HFF-Myc (cell line): ENCODE data around the gene STEAP3.

ENCODE experiments used
- DNase-seq: peaks from one replicate; pipeline ENCODE4 v3.0.0-alpha.2; 2011; ENCODE audit warnings: low read depth; ENCODE audit errors: extremely low read depth
- H3K4me3 ChIP-seq: replicated peaks from 2 replicates; pipeline ENCODE4 v1.5.1; 2011; ENCODE audit warnings: low read depth, mild to moderate bottlenecking, control low read depth, low read length
- CTCF ChIP-seq: IDR thresholded peaks from 2 replicates; pipeline ENCODE4 v1.5.1; 2012; ENCODE audit warnings: mild to moderate bottlenecking, low read depth, low read length, control low read depth; ENCODE audit errors: missing control alignments

STEAP3 gene

DNA sequence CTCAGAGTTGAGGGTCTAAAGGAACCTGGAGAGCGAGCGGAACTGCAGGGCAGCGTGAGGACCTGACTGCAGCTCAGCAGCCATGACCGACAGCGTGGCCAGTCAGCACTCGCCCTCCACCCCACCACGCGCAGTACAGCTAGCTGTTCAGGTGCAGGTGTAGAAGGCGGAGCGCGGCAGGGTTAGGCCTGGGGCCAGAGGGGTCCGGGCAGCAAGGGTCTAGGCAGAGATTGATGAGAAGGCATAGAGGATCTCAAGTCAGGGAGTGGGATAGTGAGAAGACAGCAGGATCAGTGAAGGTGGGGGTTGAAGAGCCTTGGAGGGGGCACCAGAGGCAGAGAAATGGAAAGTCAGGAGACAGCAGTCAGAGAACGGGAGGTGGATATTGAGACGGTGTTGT lies 71.0 kb downstream of the STEAP3 start:
- no peak for DNase-seq
- TF ChIP-seq CTCF = no peak
- H3K4me3 ChIP-seq = no peak overlapping the region

- DNase-seq = no peak
- no peak overlapping the region for H3K4me3 ChIP-seq
- TF ChIP-seq CTCF = no peak
Measured at GRCh38 chr2:119295688-119296375, 72.2 kb downstream of the STEAP3 start.

DNA sequence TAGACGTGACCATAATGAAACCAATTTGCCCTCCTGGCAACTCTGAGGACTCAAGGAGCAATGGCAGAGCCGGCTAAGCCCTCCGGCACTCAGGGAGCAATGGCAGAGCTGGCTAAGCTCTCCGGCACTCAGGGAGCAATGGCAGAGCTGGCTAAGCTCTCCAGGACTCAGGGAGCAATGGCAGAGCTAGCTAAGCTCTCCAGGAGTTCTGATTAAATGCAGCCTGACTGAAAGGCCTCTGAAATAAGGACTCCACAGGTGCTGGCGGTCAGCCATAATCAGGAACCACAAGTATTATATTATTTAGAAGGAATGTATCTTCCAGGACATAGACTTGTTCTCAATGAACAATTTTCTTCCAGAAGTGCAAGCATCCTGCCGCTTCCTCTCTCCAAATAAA lies 77.8 kb downstream of the STEAP3 start:
- no peak for DNase-seq
- H3K4me3 ChIP-seq = no peak overlapping the region
- no peak for TF ChIP-seq CTCF

DNA sequence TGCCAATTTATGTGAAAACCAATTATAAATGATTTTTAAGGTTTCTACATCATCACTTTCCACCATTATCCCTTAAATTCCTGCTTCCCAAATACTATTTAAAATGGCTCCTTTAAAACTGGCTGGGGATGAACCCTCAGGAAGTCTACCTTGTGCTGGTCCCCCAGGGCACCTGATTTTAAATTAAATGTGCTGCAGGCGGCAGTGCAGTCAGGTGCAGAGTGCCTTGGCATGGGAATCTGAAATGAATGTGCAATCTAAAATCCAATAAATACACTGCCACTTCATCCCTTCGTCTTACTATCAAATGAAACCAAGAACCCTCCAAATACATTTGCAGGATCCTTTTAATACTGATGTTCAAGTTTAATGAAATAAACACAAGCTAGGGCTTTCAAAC lies 81.2 kb downstream of the STEAP3 start:
- DNase-seq = no peak
- H3K4me3 ChIP-seq = no peak overlapping the region
- TF ChIP-seq CTCF = no peak

- H3K4me3 ChIP-seq = no peak overlapping the region
- TF ChIP-seq CTCF = no peak
- DNase-seq = no peak
Measured at GRCh38 chr2:119305497-119306195, 82.0 kb downstream of the STEAP3 start.

DNA sequence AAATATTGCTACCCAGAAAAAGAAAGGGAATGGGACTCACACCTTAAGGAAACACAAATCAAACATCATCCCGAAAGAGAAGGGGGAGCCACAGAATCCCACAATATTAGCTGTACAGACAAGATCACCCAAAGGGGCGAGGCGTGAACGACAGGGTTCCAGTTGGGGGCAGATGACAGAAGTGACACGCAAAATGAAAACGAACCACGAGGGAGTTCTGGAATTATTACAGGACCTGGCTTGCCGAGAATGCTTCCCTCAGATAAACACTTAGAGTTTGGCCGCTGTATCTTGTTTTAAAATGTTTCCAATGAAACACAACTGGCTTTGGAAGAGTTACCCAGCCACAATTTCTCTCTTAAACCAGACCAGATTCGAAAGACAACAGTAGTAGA lies 82.6 kb downstream of the STEAP3 start:
- H3K4me3 ChIP-seq = no peak overlapping the region
- no peak for TF ChIP-seq CTCF
- no peak for DNase-seq
